ENCODE results near the gene IGF2R.

GRCh38 chr6:160085226-160085625 is 116.3 kb downstream of the IGF2R start:
- no peak for TF ChIP-seq CTCF (conservative IDR thresholded peaks at IDR 0.05; ENCODE audit: low read depth, low read length)
- no peak for TF ChIP-seq EZH2phosphoT487 (IDR thresholded peaks at IDR 0.05; ENCODE audit: borderline replicate concordance, low read length)
